ENCODE measurements around the gene POLR2B.

DNA sequence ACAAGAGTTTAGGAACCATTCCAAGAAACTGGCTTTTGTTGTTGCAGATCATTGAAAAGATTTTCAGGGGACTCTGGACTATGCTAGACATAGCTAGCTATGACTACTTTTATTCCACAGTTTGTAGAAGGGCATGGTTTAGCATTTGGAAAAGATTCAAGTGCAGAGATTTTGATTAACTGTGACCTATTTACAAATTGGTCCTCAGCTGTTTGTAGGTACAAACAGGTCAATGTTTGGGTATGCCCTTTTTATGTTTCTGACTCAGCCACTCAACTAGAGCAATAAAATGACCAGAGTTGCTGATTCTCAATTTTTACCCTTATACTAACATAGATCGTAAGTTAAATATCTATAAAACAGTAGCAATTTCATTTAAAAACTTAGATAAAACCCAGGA is 84.8 kb downstream of the POLR2B start:
- TF ChIP-seq, protein P1, sequence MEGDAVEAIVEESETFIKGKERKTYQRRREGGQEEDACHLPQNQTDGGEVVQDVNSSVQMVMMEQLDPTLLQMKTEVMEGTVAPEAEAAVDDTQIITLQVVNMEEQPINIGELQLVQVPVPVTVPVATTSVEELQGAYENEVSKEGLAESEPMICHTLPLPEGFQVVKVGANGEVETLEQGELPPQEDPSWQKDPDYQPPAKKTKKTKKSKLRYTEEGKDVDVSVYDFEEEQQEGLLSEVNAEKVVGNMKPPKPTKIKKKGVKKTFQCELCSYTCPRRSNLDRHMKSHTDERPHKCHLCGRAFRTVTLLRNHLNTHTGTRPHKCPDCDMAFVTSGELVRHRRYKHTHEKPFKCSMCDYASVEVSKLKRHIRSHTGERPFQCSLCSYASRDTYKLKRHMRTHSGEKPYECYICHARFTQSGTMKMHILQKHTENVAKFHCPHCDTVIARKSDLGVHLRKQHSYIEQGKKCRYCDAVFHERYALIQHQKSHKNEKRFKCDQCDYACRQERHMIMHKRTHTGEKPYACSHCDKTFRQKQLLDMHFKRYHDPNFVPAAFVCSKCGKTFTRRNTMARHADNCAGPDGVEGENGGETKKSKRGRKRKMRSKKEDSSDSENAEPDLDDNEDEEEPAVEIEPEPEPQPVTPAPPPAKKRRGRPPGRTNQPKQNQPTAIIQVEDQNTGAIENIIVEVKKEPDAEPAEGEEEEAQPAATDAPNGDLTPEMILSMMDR (IDR thresholded peaks at IDR 0.05; ENCODE audit: low read length): no peak
- no peak for TF ChIP-seq EZH2 (optimal IDR thresholded peaks at IDR 0.05; ENCODE audit: low read depth, low read length)
- no peak for TF ChIP-seq EZH2phosphoT487 (IDR thresholded peaks at IDR 0.05; ENCODE audit: low read length)
